Measurements from ENCODE around the gene CDKAL1.

The CDKAL1 gene

DNA sequence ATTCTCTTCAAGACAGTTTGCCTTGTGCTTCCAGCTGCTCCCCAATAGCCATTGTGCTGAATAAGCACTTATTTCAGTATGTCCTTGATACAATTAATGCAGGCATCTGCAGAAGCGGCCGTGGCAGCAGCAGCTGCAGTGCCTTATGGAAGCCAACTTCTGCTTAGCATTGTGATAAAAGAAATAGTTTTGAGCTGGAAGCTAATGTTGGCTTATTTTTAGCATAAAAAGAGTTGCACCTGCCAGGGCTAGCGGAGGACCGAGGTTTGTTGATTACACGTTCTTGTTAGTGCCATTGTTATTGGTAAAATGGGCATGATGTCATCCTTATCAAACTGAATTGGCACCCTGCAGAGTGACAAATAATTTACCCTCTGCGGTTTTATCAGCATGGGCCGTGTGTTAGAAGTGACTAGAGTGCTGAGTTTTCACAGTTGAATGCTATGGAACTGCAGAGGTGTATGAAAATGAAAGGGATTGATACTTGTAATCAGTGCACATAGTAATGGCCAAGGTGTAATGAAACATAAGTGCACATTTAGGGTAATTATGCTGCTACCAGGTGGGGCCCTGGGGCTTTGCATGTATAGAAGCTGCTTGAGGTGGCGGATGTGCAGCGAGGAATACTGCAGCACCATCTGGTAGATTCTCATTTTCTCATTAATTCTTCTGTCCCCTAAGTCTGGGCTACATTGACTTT is 334.3 kb downstream of the CDKAL1 start:
- Histone ChIP-seq H3K9me3 (ENCODE audit: control insufficient read depth, low read length) (no peaks in the 10 kb centered on the region), H2BK120ac (ENCODE audit: low read depth, low read length) (no peak overlapping the region), H3K9ac (ENCODE audit: low read length) (no peak overlapping the region), H2BK5ac (ENCODE audit: low read depth, low read length, poor library complexity, severe bottlenecking) (no peak overlapping the region), H3K4me1 (ENCODE audit: control insufficient read depth, insufficient read depth, low read depth, low read length) (peaks cover 3% of the 10 kb centered on the region), H2BK12ac (ENCODE audit: low read length in 2 of 2) (no peak overlapping the region), H3K23ac (ENCODE audit: low read length in 2 of 2) (no peak overlapping the region), H3K14ac (ENCODE audit: low read length in 2 of 2) (no peak overlapping the region), H3K18ac (ENCODE audit: low read depth in 1 of 2, low read length in 2 of 2) (no peak overlapping the region), H3K27ac (ENCODE audit: low read length, poor library complexity, severe bottlenecking) (no peak overlapping the region), H4K91ac (ENCODE audit: low read length) (no peak overlapping the region), H4K8ac (ENCODE audit: low read length) (no peak overlapping the region), H3K79me1 (replicated peaks; ENCODE audit: low read length, poor library complexity, severe bottlenecking) (peaks cover 3% of the 10 kb centered on the region), H3K27me3 (ENCODE audit: control insufficient read depth in 1 of 2, insufficient read depth in 1 of 2, low read length in 2 of 2) (no peaks in the 10 kb centered on the region), H3K4ac (ENCODE audit: low read depth in 1 of 2, low read length in 2 of 2) (peak overlapping the region in 1 of 2 experiments; percentile 67), H2BK15ac (ENCODE audit: low read depth, poor library complexity, severe bottlenecking) (no peak overlapping the region), H3K36me3 (ENCODE audit: control insufficient read depth in 1 of 2, insufficient read depth in 2 of 2, low read depth in 1 of 2, low read length in 2 of 2) (no peaks in the 10 kb centered on the region), H2AK5ac (ENCODE audit: low read length, severe bottlenecking) (no peak overlapping the region), H2AFZ (ENCODE audit: low read depth, low read length) (no peak overlapping the region), H3K4me2 (ENCODE audit: low read length, poor library complexity, severe bottlenecking) (no peak overlapping the region), H3K4me3 (ENCODE audit: insufficient read depth in 1 of 2, low read depth in 1 of 2, low read length in 2 of 2) (no peak overlapping the region)
- WGBS, result 68% methylated on average over 7 of the region's 9 CpGs
- DNase-seq, result no peak

DNA sequence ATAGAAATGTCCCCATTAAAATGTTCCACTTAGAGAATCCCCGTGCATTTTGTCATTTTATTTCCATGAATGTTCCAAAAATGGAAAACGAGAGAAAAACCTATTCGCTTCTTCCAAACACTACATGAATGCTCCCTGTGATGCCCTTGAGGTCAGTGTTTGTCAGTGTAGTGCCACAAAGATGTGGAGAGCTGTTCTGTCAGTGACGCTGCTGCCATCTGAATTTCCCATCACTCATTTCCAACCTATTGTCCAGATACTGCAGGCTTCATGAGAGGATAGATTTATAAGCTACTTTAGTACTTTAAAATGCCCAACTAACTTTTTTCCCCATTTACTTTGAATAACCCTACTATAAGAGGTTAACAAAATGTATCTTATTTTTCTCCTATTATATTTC is 335.8 kb downstream of the CDKAL1 start:
- Histone ChIP-seq H3K27ac (ENCODE audit: low read length, poor library complexity, severe bottlenecking) (no peak overlapping the region), H3K4me1 (ENCODE audit: control insufficient read depth, insufficient read depth, low read depth, low read length) (peaks cover 3% of the 10 kb centered on the region), H3K14ac (ENCODE audit: low read length in 2 of 2) (no peak overlapping the region), H3K4me2 (ENCODE audit: low read length, poor library complexity, severe bottlenecking) (no peak overlapping the region), H2AFZ (ENCODE audit: low read depth, low read length) (no peak overlapping the region), H3K9me3 (ENCODE audit: control insufficient read depth, low read length) (no peaks in the 10 kb centered on the region), H4K91ac (ENCODE audit: low read length) (no peak overlapping the region), H2BK15ac (ENCODE audit: low read depth, poor library complexity, severe bottlenecking) (no peak overlapping the region), H4K8ac (ENCODE audit: low read length) (no peak overlapping the region), H2BK120ac (ENCODE audit: low read depth, low read length) (no peak overlapping the region), H3K27me3 (ENCODE audit: control insufficient read depth in 1 of 2, insufficient read depth in 1 of 2, low read length in 2 of 2) (no peaks in the 10 kb centered on the region), H2AK5ac (ENCODE audit: low read length, severe bottlenecking) (no peak overlapping the region), H3K23ac (ENCODE audit: low read length in 2 of 2) (no peak overlapping the region), H3K18ac (ENCODE audit: low read depth in 1 of 2, low read length in 2 of 2) (no peak overlapping the region), H2BK5ac (ENCODE audit: low read depth, low read length, poor library complexity, severe bottlenecking) (no peak overlapping the region), H3K4me3 (ENCODE audit: insufficient read depth in 1 of 2, low read depth in 1 of 2, low read length in 2 of 2) (no peak overlapping the region), H3K36me3 (ENCODE audit: control insufficient read depth in 1 of 2, insufficient read depth in 2 of 2, low read depth in 1 of 2, low read length in 2 of 2) (no peaks in the 10 kb centered on the region), H2BK12ac (ENCODE audit: low read length in 2 of 2) (no peak overlapping the region), H3K9ac (ENCODE audit: low read length) (no peak overlapping the region), H3K79me1 (replicated peaks; ENCODE audit: low read length, poor library complexity, severe bottlenecking) (peaks cover 4% of the 10 kb centered on the region), H3K4ac (ENCODE audit: low read depth in 1 of 2, low read length in 2 of 2) (no peak overlapping the region)
- DNase-seq, result no peak
- 100% methylated on average over 3 of the region's 4 CpGs for WGBS

DNA sequence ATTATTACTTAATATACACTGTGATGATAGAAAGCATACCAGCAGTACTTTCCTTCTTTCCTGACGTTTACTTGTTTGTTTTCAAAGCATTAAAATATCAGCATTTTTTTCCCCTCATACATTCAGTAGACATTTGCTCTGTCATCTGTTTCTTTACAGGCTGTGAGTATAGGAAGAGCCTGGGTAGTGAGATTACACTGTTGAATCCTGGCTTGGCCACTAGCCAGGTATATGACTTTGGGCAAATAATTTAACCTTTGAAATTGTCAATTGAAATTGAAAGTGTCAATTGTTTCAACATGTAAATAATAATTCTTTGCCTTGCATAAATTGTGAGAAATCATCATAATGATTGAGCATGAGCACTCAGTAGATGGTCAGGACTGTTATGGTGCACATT is 336.2 kb downstream of the CDKAL1 start:
- no CpG with 5 or more reads among the region's 1 CpG for WGBS

DNA sequence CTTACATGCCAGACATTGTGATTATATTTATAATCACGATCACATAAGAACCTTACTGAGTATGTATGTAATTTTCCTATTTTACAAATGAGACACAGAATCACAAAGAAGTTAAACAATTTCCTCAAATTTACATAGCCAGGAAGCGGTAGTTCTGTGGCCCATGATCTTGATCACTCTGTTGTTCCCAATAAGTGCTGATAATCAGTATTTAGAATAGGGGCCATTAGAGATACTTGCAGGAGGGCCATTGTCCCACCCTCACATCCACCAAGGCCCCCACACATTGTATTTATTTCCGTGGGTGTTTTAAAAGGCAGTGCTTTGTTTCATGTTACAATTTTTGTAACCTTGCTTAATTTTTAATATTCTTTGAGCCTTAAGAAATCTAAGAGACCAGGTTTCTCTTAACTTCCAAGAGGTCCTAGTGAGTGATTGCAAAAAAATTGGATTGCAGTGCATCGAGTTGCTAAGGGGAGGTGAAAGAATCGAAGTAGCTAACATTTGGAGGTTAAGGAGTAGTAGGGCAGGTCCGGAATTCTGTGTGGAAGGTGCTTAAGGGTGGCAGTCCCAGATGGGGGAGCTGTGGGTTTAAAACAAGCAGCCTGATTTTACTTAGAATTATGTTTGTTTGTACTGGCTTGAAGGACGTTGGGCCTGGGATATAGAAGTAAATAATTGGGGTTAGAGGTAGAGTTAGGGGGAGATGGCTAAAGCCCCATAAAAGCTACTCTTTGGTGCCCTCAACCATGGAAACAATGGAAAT is 339.4 kb downstream of the CDKAL1 start:
- peak overlapping the region; percentile 72 for H2AK5ac ChIP-seq (ENCODE audit: low read length, severe bottlenecking)
- H3K14ac ChIP-seq (ENCODE audit: low read length in 2 of 2), result no peak overlapping the region
- peak; percentile 16 for DNase-seq
- H3K4me2 ChIP-seq (ENCODE audit: low read length, poor library complexity, severe bottlenecking), result no peak overlapping the region
- H2BK120ac ChIP-seq (ENCODE audit: low read depth, low read length), result no peak overlapping the region
- no peak overlapping the region for H3K23ac ChIP-seq (ENCODE audit: low read length in 2 of 2)
- no peaks in the 10 kb centered on the region for H3K9me3 ChIP-seq (ENCODE audit: control insufficient read depth, low read length)
- H3K18ac ChIP-seq (ENCODE audit: low read depth in 1 of 2, low read length in 2 of 2), result no peak overlapping the region
- H3K4ac ChIP-seq (ENCODE audit: low read depth in 1 of 2, low read length in 2 of 2), result peak overlapping the region in 1 of 2 experiments; percentile 61
- H4K8ac ChIP-seq (ENCODE audit: low read length), result no peak overlapping the region
- H3K4me1 ChIP-seq (ENCODE audit: control insufficient read depth, insufficient read depth, low read depth, low read length), result peaks cover 2% of the 10 kb centered on the region
- H3K4me3 ChIP-seq (ENCODE audit: insufficient read depth in 1 of 2, low read depth in 1 of 2, low read length in 2 of 2), result no peak overlapping the region
- H3K36me3 ChIP-seq (ENCODE audit: control insufficient read depth in 1 of 2, insufficient read depth in 2 of 2, low read depth in 1 of 2, low read length in 2 of 2), result no peaks in the 10 kb centered on the region
- no peak overlapping the region for H2AFZ ChIP-seq (ENCODE audit: low read depth, low read length)
- H4K91ac ChIP-seq (ENCODE audit: low read length), result no peak overlapping the region
- no peak overlapping the region for H3K27ac ChIP-seq (ENCODE audit: low read length, poor library complexity, severe bottlenecking)
- WGBS, result 64% methylated on average over 4 of the region's 7 CpGs
- no peak overlapping the region for H2BK12ac ChIP-seq (ENCODE audit: low read length in 2 of 2)
- H2BK15ac ChIP-seq (ENCODE audit: low read depth, poor library complexity, severe bottlenecking), result no peak overlapping the region
- H2BK5ac ChIP-seq (ENCODE audit: low read depth, low read length, poor library complexity, severe bottlenecking), result no peak overlapping the region
- no peaks in the 10 kb centered on the region for H3K27me3 ChIP-seq (ENCODE audit: control insufficient read depth in 1 of 2, insufficient read depth in 1 of 2, low read length in 2 of 2)
- H3K79me1 ChIP-seq (replicated peaks; ENCODE audit: low read length, poor library complexity, severe bottlenecking), result peaks cover 4% of the 10 kb centered on the region
- H3K9ac ChIP-seq (ENCODE audit: low read length), result no peak overlapping the region

More for the DNA sequence above, 336.2 kb downstream of the CDKAL1 start:
- peaks cover 4% of the 10 kb centered on the region for H3K79me1 ChIP-seq (replicated peaks; ENCODE audit: low read length, poor library complexity, severe bottlenecking)
- no peaks in the 10 kb centered on the region for H3K27me3 ChIP-seq (ENCODE audit: control insufficient read depth in 1 of 2, insufficient read depth in 1 of 2, low read length in 2 of 2)
- H3K23ac ChIP-seq (ENCODE audit: low read length in 2 of 2), result no peak overlapping the region
- DNase-seq, result no peak
- no peak overlapping the region for H3K4ac ChIP-seq (ENCODE audit: low read depth in 1 of 2, low read length in 2 of 2)
- peaks cover 3% of the 10 kb centered on the region for H3K4me1 ChIP-seq (ENCODE audit: control insufficient read depth, insufficient read depth, low read depth, low read length)
- H2BK5ac ChIP-seq (ENCODE audit: low read depth, low read length, poor library complexity, severe bottlenecking), result no peak overlapping the region
- H3K27ac ChIP-seq (ENCODE audit: low read length, poor library complexity, severe bottlenecking), result no peak overlapping the region
- H3K36me3 ChIP-seq (ENCODE audit: control insufficient read depth in 1 of 2, insufficient read depth in 2 of 2, low read depth in 1 of 2, low read length in 2 of 2), result no peaks in the 10 kb centered on the region
- no peak overlapping the region for H3K4me3 ChIP-seq (ENCODE audit: insufficient read depth in 1 of 2, low read depth in 1 of 2, low read length in 2 of 2)
- H2BK120ac ChIP-seq (ENCODE audit: low read depth, low read length), result no peak overlapping the region
- H2AK5ac ChIP-seq (ENCODE audit: low read length, severe bottlenecking), result no peak overlapping the region
- H4K91ac ChIP-seq (ENCODE audit: low read length), result no peak overlapping the region
- no peaks in the 10 kb centered on the region for H3K9me3 ChIP-seq (ENCODE audit: control insufficient read depth, low read length)
- no peak overlapping the region for H2AFZ ChIP-seq (ENCODE audit: low read depth, low read length)
- no peak overlapping the region for H4K8ac ChIP-seq (ENCODE audit: low read length)
- no peak overlapping the region for H2BK12ac ChIP-seq (ENCODE audit: low read length in 2 of 2)
- no peak overlapping the region for H3K14ac ChIP-seq (ENCODE audit: low read length in 2 of 2)
- no peak overlapping the region for H2BK15ac ChIP-seq (ENCODE audit: low read depth, poor library complexity, severe bottlenecking)
- no peak overlapping the region for H3K18ac ChIP-seq (ENCODE audit: low read depth in 1 of 2, low read length in 2 of 2)
- H3K9ac ChIP-seq (ENCODE audit: low read length), result no peak overlapping the region
- H3K4me2 ChIP-seq (ENCODE audit: low read length, poor library complexity, severe bottlenecking), result no peak overlapping the region

Data from mesenchymal stem cell (in vitro differentiated cells and primary cell).